Tibial nerve (tissue), 4 donors: ENCODE data around the gene PCLO. TPM values are rescaled to one million over a fixed set of nuclear protein-coding genes. Genes with fewer than 3 reads are reported as not detected.

Source experiments
- DNase-seq, 2 donors: peaks; one replicate each; pipeline ENCODE4 v3.0.0-alpha.2; 2019; ENCODE audit warnings: low spot score in 2 of 2
- H3K27ac ChIP-seq, 4 donors: fragments of 200-600 bp; sonication (generic) in 3 of 4; one replicate each; pipeline ENCODE4 v1.5.1; 2017 to 2019; ENCODE audit warnings: mild to moderate bottlenecking in 1 of 4
- H3K27me3 ChIP-seq, 2 donors: fragments of 200-600 bp; sonication (generic) in 1 of 2; one replicate each; pipeline versions ENCODE4 v1.5.1 to v1.6.0; 2017 to 2019
- H3K36me3 ChIP-seq, 3 donors: fragments of 200-600 bp; sonication (generic); one replicate each; pipeline ENCODE4 v1.5.1; 2018 to 2019
- H3K4me1 ChIP-seq, 4 donors: fragments of 200-600 bp; sonication (generic) in 3 of 4; one replicate each; pipeline ENCODE4 v1.5.1; 2017 to 2019
- H3K4me3 ChIP-seq, 4 donors: fragments of 200-600 bp; sonication (generic) in 3 of 4; one replicate each; pipeline ENCODE4 v1.5.1; 2017 to 2019; ENCODE audit warnings: mild to moderate bottlenecking in 1 of 4, moderate library complexity in 1 of 4
- H3K9me3 ChIP-seq, 4 donors: fragments of 200-600 bp; sonication (generic) in 3 of 4; one replicate each; pipeline ENCODE4 v1.5.1; 2017 to 2019
- EP300 ChIP-seq, 2 donors: sonication (generic); formaldehyde crosslinking; IDR thresholded peaks; one replicate each; pipeline ENCODE4 v1.6.1; 2017; ENCODE audit warnings: antibody characterized with exemption in 2 of 2, mild to moderate bottlenecking in 1 of 2
- POLR2A ChIP-seq, 2 donors: fragments of 450-650 bp; IDR thresholded peaks; one replicate each; pipeline ENCODE4 v1.6.1; 2017; ENCODE audit warnings: antibody characterized with exemption in 2 of 2, mild to moderate bottlenecking in 2 of 2, moderate library complexity in 2 of 2
- WGBS, 2 donors: methylation state at CpG; one replicate each; pipeline ENCODE4 v1.1.5; 2018; 5-methylcytosine and 5-hydroxymethylcytosine counted together
- total RNA-seq, 4 donors: library from RNA; depleted of rRNA; stranded (reverse); fragments of >200 nt; gene quantifications; one replicate each; pipeline ENCODE4 v1.1.0, GENCODE V29; 2016
- TF ChIP-seq, protein P1 (sequence below), 5 experiments: fragments of 200-600 bp in 3 of 5; fragments of 450-650 bp in 2 of 5; sonication (generic) in 3 of 5; IDR thresholded peaks; one replicate each; pipeline ENCODE4 v1.5.1; 2016 to 2019; ENCODE audit warnings: antibody characterized with exemption in 5 of 5, mild to moderate bottlenecking in 3 of 5, moderate library complexity in 2 of 5

Gene PCLO
- total RNA-seq, 4 donors from 2014 or later = under 0.01 to 0.78 (median 0.52) TPM

DNA sequence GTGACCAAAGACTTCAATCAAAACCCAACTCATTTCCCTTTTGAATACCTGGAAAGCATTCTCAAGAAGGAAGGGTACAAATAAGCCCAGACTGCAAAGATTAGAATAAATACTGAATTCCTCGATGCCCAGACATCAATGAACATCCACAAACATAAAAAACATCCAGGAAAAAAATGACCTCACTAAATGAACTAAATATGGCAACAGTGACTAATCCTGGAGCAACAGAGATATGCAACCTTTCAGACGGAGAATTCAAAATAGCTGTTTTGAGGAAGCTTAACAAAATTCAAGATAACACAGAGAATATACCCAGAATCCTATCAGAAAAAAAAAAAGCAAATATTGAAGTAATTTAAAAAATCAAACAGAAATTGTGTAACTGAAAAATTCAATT lies 43.2 kb downstream of the PCLO start:
- 50 to 56% methylated on average over 2 of the region's 2 CpGs for WGBS, 2 donors
- Histone ChIP-seq H3K9me3 (peaks cover 0 to 24% (median 2%) of the 10 kb centered on the region in 4 donors), H3K27ac (no peak overlapping the region), H3K36me3 (no peaks in the 10 kb centered on the region), H3K4me1 (no peaks in the 10 kb centered on the region), H3K4me3 (no peak overlapping the region), H3K27me3 (no peaks in the 10 kb centered on the region)
- TF ChIP-seq EP300 (IDR thresholded peaks at IDR 0.05) (no peak), POLR2A (IDR thresholded peaks at IDR 0.05) (no peak)
- TF ChIP-seq, protein P1, sequence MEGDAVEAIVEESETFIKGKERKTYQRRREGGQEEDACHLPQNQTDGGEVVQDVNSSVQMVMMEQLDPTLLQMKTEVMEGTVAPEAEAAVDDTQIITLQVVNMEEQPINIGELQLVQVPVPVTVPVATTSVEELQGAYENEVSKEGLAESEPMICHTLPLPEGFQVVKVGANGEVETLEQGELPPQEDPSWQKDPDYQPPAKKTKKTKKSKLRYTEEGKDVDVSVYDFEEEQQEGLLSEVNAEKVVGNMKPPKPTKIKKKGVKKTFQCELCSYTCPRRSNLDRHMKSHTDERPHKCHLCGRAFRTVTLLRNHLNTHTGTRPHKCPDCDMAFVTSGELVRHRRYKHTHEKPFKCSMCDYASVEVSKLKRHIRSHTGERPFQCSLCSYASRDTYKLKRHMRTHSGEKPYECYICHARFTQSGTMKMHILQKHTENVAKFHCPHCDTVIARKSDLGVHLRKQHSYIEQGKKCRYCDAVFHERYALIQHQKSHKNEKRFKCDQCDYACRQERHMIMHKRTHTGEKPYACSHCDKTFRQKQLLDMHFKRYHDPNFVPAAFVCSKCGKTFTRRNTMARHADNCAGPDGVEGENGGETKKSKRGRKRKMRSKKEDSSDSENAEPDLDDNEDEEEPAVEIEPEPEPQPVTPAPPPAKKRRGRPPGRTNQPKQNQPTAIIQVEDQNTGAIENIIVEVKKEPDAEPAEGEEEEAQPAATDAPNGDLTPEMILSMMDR (IDR thresholded peaks at IDR 0.05) = no peak
- no peak for DNase-seq

DNA sequence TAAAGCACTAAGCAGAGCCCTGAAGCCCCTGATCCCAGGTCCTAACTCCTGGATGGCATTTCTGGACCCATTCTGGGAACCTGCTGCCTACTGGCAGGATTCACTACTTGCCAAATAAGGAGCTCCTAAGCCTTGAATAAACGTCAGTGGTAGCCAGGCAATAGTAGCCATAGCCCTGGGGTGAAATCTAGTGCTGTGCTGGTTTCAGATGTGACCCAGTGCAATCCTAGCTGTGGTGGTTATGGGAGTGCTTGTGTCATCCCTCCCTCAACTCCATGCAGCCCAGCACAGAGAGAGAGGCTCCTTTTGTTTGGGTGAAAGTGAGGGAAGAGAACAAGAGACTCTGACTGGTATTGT lies 43.7 kb downstream of the PCLO start:
- Histone ChIP-seq H3K27ac (no peak overlapping the region), H3K4me1 (no peaks in the 10 kb centered on the region), H3K36me3 (no peaks in the 10 kb centered on the region), H3K9me3 (peaks cover 0 to 24% (median 2%) of the 10 kb centered on the region in 4 donors), H3K27me3 (no peaks in the 10 kb centered on the region), H3K4me3 (no peak overlapping the region)
- DNase-seq = no peak
- TF ChIP-seq, protein P1 (IDR thresholded peaks at IDR 0.05) = no peak
- no peak for TF ChIP-seq POLR2A (IDR thresholded peaks at IDR 0.05)
- no peak for TF ChIP-seq EP300 (IDR thresholded peaks at IDR 0.05)
- WGBS, 2 donors = 20% methylated on average over 1 of the region's 1 CpG; no CpG with 5 or more reads in 1 of the 2 donors

DNA sequence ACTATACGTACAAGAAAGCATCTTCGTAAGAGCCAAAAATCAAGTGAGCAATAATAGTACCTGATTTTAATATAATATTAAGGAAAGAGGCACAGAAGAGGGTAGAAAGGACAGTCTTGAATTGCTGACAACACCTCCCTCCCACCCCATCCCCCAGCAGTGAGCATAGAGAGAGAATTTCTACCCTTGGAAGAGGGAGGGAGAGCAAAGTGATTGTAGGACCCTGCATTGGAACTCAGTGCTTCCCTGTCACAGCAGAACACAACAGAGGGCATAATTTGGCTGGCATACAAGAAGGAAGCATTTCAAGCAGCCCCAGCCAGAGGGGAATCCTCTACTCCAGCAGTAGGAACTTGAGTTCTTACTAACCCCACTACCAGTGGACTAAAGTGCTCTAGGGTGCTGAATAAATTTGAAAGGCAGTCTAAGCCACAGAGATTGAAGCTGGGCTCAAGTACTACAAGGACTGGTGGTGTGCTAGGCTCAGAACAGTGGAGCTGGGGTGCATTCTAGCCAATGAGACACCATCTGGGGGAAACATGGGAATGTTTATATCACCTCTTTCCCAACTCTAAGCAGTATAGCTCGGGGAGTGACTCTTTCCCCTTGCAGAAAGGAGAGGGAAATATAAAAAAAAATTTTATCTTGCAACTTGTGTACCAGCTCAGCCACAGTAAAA lies 44.2 kb downstream of the PCLO start:
- peaks cover 0 to 23% (median 2%) of the 10 kb centered on the region in 4 donors for H3K9me3 ChIP-seq
- no peaks in the 10 kb centered on the region for H3K4me1 ChIP-seq
- TF ChIP-seq, protein P1 (IDR thresholded peaks at IDR 0.05) = no peak
- no peak for TF ChIP-seq POLR2A (IDR thresholded peaks at IDR 0.05)
- no peak for TF ChIP-seq EP300 (IDR thresholded peaks at IDR 0.05)
- no peak overlapping the region for H3K4me3 ChIP-seq
- no peak overlapping the region for H3K27ac ChIP-seq
- no peaks in the 10 kb centered on the region for H3K27me3 ChIP-seq
- H3K36me3 ChIP-seq = no peaks in the 10 kb centered on the region
- DNase-seq = no peak
- WGBS, 2 donors = 79 to 85% methylated on average over 3 of the region's 3 CpGs

DNA sequence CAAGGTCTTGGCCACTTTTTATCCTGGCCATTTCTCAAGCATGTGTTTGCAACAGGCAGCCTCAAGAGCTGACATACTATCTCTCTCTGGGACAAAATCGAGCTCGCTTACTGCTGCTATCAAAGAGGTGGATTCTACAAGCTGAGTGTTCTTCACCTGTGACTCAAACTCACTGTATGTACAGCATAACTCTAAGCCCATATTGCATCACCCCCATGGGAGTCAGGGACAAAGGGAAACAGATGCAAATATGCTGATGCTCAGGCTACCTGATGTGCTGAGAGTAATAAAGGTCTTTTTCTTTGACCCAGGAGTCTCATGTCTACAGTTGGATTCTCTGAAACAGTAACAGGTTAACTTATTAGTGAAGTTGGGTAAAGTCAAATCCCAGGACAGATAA lies 45.2 kb downstream of the PCLO start:
- 88 to 93% methylated on average over 2 of the region's 2 CpGs for WGBS, 2 donors
- DNase-seq = no peak
- TF ChIP-seq, protein P1 (IDR thresholded peaks at IDR 0.05) = no peak
- TF ChIP-seq POLR2A (IDR thresholded peaks at IDR 0.05) (no peak), EP300 (IDR thresholded peaks at IDR 0.05) (no peak)

DNA sequence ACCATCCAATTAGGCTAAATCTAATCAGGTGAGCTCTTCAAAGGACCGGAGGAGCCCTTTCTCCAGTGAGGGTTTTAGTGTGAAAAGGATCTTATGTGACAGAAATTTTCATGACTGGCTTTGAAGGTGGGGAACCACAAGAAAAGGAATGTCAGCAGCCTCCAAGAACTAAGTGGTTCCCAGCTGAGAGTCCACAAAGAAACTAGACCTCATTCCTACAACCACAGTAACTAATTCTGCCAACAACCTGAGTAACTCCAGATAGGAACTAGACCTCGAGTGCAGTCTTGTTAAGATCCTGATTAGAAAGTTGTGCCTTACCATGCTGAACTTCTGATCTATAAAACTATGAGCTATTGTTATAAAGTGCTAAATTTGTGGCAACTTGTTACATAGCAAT lies 51.3 kb downstream of the PCLO start:
- DNase-seq = no peak
- Histone ChIP-seq H3K27me3 (no peaks in the 10 kb centered on the region), H3K27ac (no peak overlapping the region), H3K4me1 (no peaks in the 10 kb centered on the region), H3K36me3 (no peaks in the 10 kb centered on the region), H3K9me3 (no peaks in the 10 kb centered on the region), H3K4me3 (no peak overlapping the region)
- TF ChIP-seq EP300 (IDR thresholded peaks at IDR 0.05) = no peak
- WGBS, 2 donors = 68 to 73% methylated on average over 2 of the region's 2 CpGs

More for the DNA sequence above, 45.2 kb downstream of the PCLO start:
- Histone ChIP-seq H3K27ac (no peak overlapping the region), H3K27me3 (no peaks in the 10 kb centered on the region), H3K36me3 (no peaks in the 10 kb centered on the region), H3K4me1 (no peaks in the 10 kb centered on the region), H3K4me3 (no peak overlapping the region), H3K9me3 (peaks cover 0 to 12% (median 0%) of the 10 kb centered on the region in 4 donors)
